Right renal pelvis (tissue), 4 donors: Measurements from ENCODE around the gene TWIST2. TPM values are rescaled to one million over a fixed set of nuclear protein-coding genes. Genes with fewer than 3 reads are reported as not detected.

Source experiments
- DNase-seq, 4 donors: peaks; one replicate each; pipeline ENCODE4 v3.0.0-alpha.2; 2013; ENCODE audit warnings: low read depth in 4 of 4, low spot score in 3 of 4, missing footprints in 1 of 4
- polyA plus RNA-seq, 4 donors: library from polyadenylated mRNA; unstranded; fragments of 120-200 nt; gene quantifications; one replicate each; pipeline ENCODE4 v1.2.1, GENCODE V29; 2013; ENCODE audit not compliant: insufficient read length in 4 of 4

The TWIST2 gene
- polyA plus RNA-seq, 4 donors: 4.2 to 8.5 (median 4.7) TPM

DNA sequence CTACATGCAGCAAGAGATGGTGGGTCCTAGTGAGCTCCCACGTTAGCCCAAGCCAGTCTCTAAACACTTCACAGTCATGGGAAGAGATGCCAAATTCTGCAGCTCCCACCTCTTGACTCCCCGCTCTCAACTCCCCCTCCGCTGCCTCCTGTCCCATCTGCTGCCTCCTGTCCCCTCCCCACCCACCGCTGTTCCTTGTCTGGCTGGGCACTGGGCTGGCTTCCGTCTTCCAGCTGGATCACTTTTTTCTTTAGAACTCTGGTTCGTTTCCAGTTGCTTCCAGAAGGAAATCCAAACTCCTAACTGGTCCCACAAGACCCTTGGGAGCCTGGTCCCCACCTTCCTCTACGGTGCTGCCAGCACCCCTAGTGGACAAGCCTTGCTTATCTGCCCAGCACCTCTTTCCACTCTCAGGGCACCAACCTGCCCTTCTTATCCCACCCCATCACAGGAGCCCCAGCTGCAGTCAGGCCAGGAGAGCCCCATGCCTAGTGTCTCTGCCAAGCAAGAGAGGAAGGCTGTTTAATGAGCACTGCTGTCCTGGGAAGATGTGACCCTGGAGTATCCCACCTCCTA lies 12.1 kb upstream of the TWIST2 start:
- DNase-seq: no peak

- no peak for DNase-seq
These were observed 9.0 kb upstream of the TWIST2 start for GRCh38 chr2:238838786-238839327.

- DNase-seq: no peak
These were observed 8.5 kb upstream of the TWIST2 start for GRCh38 chr2:238839428-238839827.

GRCh38 chr2:238841542-238842164 lies 6.2 kb upstream of the TWIST2 start:
- no peak for DNase-seq

GRCh38 chr2:238843476-238843875 lies 4.4 kb upstream of the TWIST2 start:
- DNase-seq: no peak

GRCh38 chr2:238845583-238846377 lies 2.1 kb upstream of the TWIST2 start:
- DNase-seq: no peak

DNA sequence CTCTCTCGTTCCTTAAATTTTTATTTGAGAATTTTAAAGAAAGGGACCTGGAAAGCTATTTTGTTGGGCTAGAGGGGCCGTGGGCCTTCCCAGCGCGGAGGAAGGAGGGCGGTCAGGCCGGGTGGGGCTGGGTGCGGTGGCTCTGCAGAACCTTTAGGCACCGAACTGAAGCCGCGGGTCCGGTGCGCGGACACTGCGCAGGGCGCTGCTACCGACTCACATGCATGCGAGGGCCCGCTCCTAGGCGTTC lies 1.6 kb upstream of the TWIST2 start:
- DNase-seq: no peak

- peak in 1 of 4 donors; percentile 16 for DNase-seq
These were observed 1.1 kb upstream of the TWIST2 start for GRCh38 chr2:238846628-238847418.

DNA sequence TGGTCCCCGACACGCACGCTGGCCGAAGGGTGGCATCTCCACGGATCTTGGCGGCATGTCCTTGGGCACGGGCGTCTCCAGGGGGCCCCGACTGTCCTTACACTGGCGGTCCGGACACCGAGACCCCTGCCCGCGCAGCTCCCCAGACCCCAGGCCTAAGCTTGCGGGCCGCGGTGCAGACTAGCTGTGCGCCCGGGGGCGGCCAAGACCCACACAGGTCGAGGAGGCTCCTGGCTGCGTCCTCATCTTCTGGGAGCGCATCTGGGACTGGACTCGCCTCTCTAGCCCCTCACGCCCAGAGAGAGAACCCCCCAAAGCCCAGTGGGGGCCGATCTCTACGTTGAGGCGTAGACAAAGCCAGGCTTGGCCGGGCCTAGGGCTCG lies 475 bp upstream of the TWIST2 start:
- peak in 1 of 4 donors; percentile 4 for DNase-seq

GRCh38 chr2:238848691-238848975 lies 748 bp downstream of the TWIST2 start:
- no peak for DNase-seq

GRCh38 chr2:238848976-238849853 lies 1.3 kb downstream of the TWIST2 start:
- DNase-seq: peak in 1 of 4 donors; percentile 7

GRCh38 chr2:238850091-238850490 lies 2.2 kb downstream of the TWIST2 start:
- no peak for DNase-seq

GRCh38 chr2:238851026-238851425 lies 3.1 kb downstream of the TWIST2 start:
- DNase-seq: no peak

DNA sequence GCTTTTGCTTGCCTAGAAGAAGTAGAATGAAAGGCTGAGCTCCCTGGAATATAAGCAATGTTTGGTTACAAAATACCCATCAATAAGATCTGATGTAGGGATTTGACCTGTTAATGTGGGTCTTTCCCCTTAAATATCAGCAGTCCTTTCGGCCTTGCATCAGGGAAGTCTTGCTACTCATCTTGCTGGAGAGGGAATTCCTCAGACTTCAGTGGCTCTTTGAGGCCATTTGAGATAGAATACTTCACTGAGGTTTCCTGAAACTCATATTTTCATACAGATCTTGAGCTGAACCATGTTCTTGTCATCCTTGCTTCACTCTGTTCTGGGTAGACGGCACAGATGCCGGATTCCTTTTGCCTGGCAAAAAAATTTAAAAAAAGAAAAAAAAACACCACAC lies 3.9 kb downstream of the TWIST2 start:
- DNase-seq: no peak

DNA sequence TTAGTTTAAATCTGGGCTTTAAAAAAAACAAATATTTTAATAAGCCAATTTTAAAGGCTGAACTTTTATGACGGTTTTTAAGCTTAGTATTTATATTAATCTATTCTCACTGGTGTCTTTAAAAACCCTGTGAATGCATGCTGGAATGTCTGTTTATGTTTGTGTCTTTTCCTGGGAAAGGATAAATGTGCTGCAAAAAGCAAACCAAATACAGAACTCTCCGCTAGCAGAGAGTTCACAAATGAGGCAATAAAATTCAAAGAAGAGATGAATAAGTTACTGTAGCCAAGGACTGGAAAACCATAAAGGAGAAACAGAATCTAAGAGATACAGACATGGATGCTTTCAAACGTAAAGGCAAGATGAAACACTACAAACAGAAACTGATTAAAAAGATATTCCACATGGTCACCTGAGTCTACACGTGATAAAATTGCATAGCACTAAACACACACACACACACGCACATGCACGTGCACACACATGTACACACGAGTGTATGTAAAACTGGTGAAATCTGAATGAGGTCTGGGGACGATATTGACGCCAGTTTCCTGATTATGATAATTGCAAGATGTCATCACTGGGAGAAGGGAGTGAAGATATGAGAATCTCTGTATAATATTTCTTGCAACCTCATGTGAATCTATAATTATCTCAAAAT lies 4.5 kb downstream of the TWIST2 start:
- no peak for DNase-seq

DNA sequence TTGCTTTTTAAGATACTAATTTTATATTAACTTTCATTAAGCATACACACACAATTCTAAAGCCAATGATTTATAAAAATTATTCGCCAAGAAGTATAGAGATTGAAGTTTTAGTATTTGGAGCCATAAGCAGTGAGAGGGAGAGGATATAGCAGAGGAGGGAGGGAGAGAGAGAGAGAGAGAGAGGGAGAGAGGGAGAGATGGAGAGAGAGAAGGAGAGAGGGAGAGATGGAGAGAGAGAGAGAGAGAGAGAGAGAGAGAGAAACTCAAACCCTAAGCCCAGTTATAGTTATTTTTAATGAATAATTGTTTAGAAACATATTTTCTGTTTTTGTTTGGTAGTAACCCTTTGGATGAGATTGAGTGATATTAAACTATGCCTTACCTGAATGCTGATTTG lies 5.3 kb downstream of the TWIST2 start:
- DNase-seq: no peak

DNA sequence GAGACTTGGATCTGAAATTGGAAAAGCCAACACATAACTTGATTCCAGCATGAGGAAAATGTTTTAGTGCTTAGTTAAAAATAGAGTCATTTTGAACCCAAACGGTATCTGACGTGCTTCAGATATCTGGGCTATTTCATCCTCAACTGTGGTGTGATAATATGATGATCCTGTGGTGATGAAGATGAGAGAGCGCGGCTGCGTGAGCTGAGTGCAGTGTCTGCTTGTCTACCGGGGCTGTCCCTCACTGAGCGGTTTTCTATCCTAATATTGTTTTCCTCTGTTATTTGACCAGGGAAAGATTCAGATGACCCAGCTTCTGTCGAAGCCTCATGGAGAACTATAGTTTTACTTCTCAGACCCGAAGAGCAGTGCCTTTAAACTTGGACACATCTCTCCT lies 5.8 kb downstream of the TWIST2 start:
- DNase-seq: no peak

- no peak for DNase-seq
These were observed 6.4 kb downstream of the TWIST2 start for GRCh38 chr2:238854246-238854645.

- DNase-seq: no peak
These were observed 6.9 kb downstream of the TWIST2 start for GRCh38 chr2:238854699-238855229.

DNA sequence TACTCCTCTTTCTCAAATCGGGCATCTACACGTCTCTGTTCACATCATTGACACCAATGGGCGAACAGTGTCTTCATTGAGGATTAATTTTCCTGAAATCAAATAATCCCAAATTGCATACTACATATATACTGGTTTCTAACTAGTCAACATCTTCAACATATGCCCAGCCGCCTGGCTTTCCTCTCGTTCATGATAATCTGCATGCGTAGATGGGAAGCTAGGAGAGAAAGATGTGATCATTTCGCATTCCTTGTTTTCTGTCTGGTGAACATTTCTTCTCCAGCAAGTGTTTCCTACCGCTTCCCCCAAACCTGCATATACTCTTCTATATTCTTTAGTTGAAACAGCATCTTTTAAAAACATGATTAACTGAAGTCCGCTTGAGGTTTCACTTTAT lies 7.4 kb downstream of the TWIST2 start:
- no peak for DNase-seq
